Endodermal cell (in vitro differentiated cells): ENCODE data around the gene CD14. TPM values are rescaled to one million over a fixed set of nuclear protein-coding genes. Genes with fewer than 3 reads are reported as not detected.
"Not testable (repeated sequence)": the region's sequence is repeated elsewhere in the genome, so short reads cannot be mapped to it uniquely, and the experiment has no call there.

ENCODE experiments used
- DNase-seq: peaks from one replicate; pipeline ENCODE4 v3.0.0-alpha.2; 2017
- H3K27ac ChIP-seq: 2 replicates; pipeline ENCODE4 v1.5.1; 2013; ENCODE audit warnings: mild to moderate bottlenecking, low read depth, low read length, moderate library complexity
- H3K27me3 ChIP-seq: 2 replicates; pipeline ENCODE4 v1.6.1; 2013; ENCODE audit warnings: mild to moderate bottlenecking, low read length, moderate library complexity; ENCODE audit not compliant: insufficient read depth, control insufficient read depth, poor library complexity, severe bottlenecking
- H3K36me3 ChIP-seq: 2 replicates; pipeline ENCODE4 v1.7.0; 2013; ENCODE audit warnings: mild to moderate bottlenecking, low read length, moderate library complexity; ENCODE audit not compliant: control insufficient read depth, insufficient read depth
- H3K4me1 ChIP-seq: one replicate; pipeline ENCODE4 v1.7.0; 2013; ENCODE audit warnings: low read length; ENCODE audit not compliant: control insufficient read depth, insufficient read depth
- H3K4me3 ChIP-seq: 2 replicates; pipeline ENCODE4 v1.5.1; 2013; ENCODE audit warnings: mild to moderate bottlenecking, low read length, moderate library complexity
- H3K9ac ChIP-seq: 2 replicates; pipeline ENCODE4 v1.6.1; 2013; ENCODE audit warnings: mild to moderate bottlenecking, low read length, moderate library complexity; ENCODE audit not compliant: poor library complexity, severe bottlenecking; ENCODE audit errors: extremely low read depth
- H3K9me3 ChIP-seq: 2 replicates; pipeline ENCODE4 v1.6.1; 2013; ENCODE audit warnings: mild to moderate bottlenecking, low read length, moderate library complexity; ENCODE audit not compliant: control insufficient read depth
- H3K27ac Mint-ChIP-seq: 2 replicates; pipeline ENCODE4 v1.8.0; 2020; ENCODE audit warnings: mixed read lengths
- H3K27me3 Mint-ChIP-seq: 2 replicates; pipeline ENCODE4 v1.8.0; 2021; ENCODE audit warnings: mild to moderate bottlenecking, mixed read lengths; ENCODE audit not compliant: insufficient read depth
- H3K36me3 Mint-ChIP-seq: 2 replicates; pipeline ENCODE4 v1.8.0; 2020; ENCODE audit warnings: low read depth, mixed read lengths
- H3K4me1 Mint-ChIP-seq: 2 replicates; pipeline ENCODE4 v1.8.0; 2020; ENCODE audit warnings: mixed read lengths
- H3K4me3 Mint-ChIP-seq: 2 replicates; pipeline ENCODE4 v1.8.0; 2020; ENCODE audit warnings: mild to moderate bottlenecking, moderate library complexity, mixed read lengths
- H3K9me3 Mint-ChIP-seq: 2 replicates; pipeline ENCODE4 v1.8.0; 2020; ENCODE audit warnings: mild to moderate bottlenecking, mixed read lengths
- WGBS, 2 experiments: methylation state at CpG; one replicate each; pipeline versions ENCODE4 v1.1.5 to v1.1.7; 2013; ENCODE audit warnings: missing lambda C conversion rate in 2 of 2, mixed read lengths in 1 of 2; ENCODE audit not compliant: insufficient coverage in 1 of 2, insufficient read length in 1 of 2; 5-methylcytosine and 5-hydroxymethylcytosine counted together
- total RNA-seq, 2 donors: library from RNA; stranded (reverse); fragmentation: NEBNext Ultra II Directional in 1 of 2; extraction: Animal tissue kit (Norgen Biotek cat#: 25700) in 1 of 2; gene quantifications; 2 replicates in 1 of 2; 3 replicates in 1 of 2; pipeline ENCODE4 v1.2.1, GENCODE V29; 2021
- TF ChIP-seq, protein P1 (sequence below): fragments of 200-600 bp; sonication (generic); conservative IDR thresholded peaks from 2 replicates; pipeline ENCODE4 v1.5.0; 2021; ENCODE audit warnings: antibody characterized with exemption, mild to moderate bottlenecking

The CD14 gene
- total RNA-seq, 2 donors from 2014 or later, result 0.18 TPM; not detected in 1

- H3K4me1 ChIP-seq, result no peaks in the 10 kb centered on the region
- Mint-ChIP-seq H3K9me3 (peaks cover 34% of the 10 kb centered on the region), H3K27ac (no peak overlapping the region), H3K27me3 (peaks cover 1% of the 10 kb centered on the region), H3K4me1 (no peaks in the 10 kb centered on the region), H3K36me3 (no peaks in the 10 kb centered on the region), H3K4me3 (no peak overlapping the region)
- H3K4me3 ChIP-seq, result no peak overlapping the region
- H3K27me3 ChIP-seq, result no peaks in the 10 kb centered on the region
- 95% methylated on average over 2 of the region's 2 CpGs; no CpG with 5 or more reads in 1 of the 2 experiments for WGBS, 2 experiments
- H3K36me3 ChIP-seq, result no peaks in the 10 kb centered on the region
- H3K9ac ChIP-seq, result no peak overlapping the region
- peaks cover 46% of the 10 kb centered on the region for H3K9me3 ChIP-seq
- TF ChIP-seq, protein P1, sequence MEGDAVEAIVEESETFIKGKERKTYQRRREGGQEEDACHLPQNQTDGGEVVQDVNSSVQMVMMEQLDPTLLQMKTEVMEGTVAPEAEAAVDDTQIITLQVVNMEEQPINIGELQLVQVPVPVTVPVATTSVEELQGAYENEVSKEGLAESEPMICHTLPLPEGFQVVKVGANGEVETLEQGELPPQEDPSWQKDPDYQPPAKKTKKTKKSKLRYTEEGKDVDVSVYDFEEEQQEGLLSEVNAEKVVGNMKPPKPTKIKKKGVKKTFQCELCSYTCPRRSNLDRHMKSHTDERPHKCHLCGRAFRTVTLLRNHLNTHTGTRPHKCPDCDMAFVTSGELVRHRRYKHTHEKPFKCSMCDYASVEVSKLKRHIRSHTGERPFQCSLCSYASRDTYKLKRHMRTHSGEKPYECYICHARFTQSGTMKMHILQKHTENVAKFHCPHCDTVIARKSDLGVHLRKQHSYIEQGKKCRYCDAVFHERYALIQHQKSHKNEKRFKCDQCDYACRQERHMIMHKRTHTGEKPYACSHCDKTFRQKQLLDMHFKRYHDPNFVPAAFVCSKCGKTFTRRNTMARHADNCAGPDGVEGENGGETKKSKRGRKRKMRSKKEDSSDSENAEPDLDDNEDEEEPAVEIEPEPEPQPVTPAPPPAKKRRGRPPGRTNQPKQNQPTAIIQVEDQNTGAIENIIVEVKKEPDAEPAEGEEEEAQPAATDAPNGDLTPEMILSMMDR, result no peak
- H3K27ac ChIP-seq, result no peak overlapping the region
- no peak for DNase-seq
Measured at GRCh38 chr5:140607031-140607430, 25.9 kb downstream of the CD14 start.

- H3K4me1 Mint-ChIP-seq, result no peaks in the 10 kb centered on the region
- H3K9me3 ChIP-seq, result peaks cover 35% of the 10 kb centered on the region
- peaks cover 3% of the 10 kb centered on the region for H3K27me3 Mint-ChIP-seq
- H3K27me3 ChIP-seq, result no peaks in the 10 kb centered on the region
- no peak overlapping the region for H3K9ac ChIP-seq
- H3K27ac ChIP-seq, result no peak overlapping the region
- no peaks in the 10 kb centered on the region for H3K36me3 ChIP-seq
- H3K36me3 Mint-ChIP-seq, result no peaks in the 10 kb centered on the region
- peaks cover 23% of the 10 kb centered on the region for H3K9me3 Mint-ChIP-seq
- H3K4me3 Mint-ChIP-seq, result no peak overlapping the region
- H3K27ac Mint-ChIP-seq, result no peak overlapping the region
- no peak for DNase-seq
- H3K4me1 ChIP-seq, result no peaks in the 10 kb centered on the region
- H3K4me3 ChIP-seq, result no peak overlapping the region
- TF ChIP-seq, protein P1, result no peak
- 94 to 97% methylated on average over 2 to 3 of the region's 3 CpGs for WGBS, 2 experiments
Measured at GRCh38 chr5:140605879-140606278, 27.1 kb downstream of the CD14 start.

DNA sequence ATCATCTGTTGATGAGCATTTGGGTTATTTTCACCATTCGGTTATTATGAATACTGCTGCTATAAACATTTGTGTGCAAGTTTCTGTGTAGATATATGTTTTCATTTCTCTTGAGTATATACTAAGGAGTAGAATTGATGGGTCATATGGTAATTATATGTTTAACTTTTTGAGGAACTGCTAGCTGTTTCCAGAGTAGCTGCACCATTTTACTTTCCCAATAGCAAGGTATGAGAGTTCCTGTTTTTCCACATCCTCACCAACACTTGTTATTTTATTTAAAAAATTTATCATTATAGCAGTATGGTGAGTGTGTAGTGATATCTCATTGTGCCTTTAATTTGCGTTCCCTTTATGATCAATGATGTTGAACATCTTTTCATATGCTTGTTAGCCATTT lies 29.2 kb downstream of the CD14 start:
- Histone ChIP-seq H3K9ac (no peak overlapping the region), H3K4me1 (no peaks in the 10 kb centered on the region), H3K27me3 (no peaks in the 10 kb centered on the region), H3K4me3 (no peak overlapping the region), H3K27ac (no peak overlapping the region), H3K9me3 (peaks cover 13% of the 10 kb centered on the region), H3K36me3 (no peaks in the 10 kb centered on the region)
- DNase-seq, result no peak
- H3K36me3 Mint-ChIP-seq, result no peaks in the 10 kb centered on the region
- no peak overlapping the region for H3K4me3 Mint-ChIP-seq
- H3K27ac Mint-ChIP-seq, result no peak overlapping the region
- 96 to 100% methylated on average over 1 to 2 of the region's 2 CpGs for WGBS, 2 experiments
- TF ChIP-seq, protein P1, result no peak
- H3K27me3 Mint-ChIP-seq, result peaks cover 7% of the 10 kb centered on the region
- H3K4me1 Mint-ChIP-seq, result no peaks in the 10 kb centered on the region
- peaks cover 8% of the 10 kb centered on the region for H3K9me3 Mint-ChIP-seq

GRCh38 chr5:140603446-140603698 lies 29.6 kb downstream of the CD14 start:
- not testable (repeated sequence) for H3K4me1 ChIP-seq, H3K4me1 Mint-ChIP-seq, H3K27ac Mint-ChIP-seq, H3K36me3 Mint-ChIP-seq, H3K9me3 Mint-ChIP-seq, H3K9ac ChIP-seq, H3K9me3 ChIP-seq, H3K4me3 Mint-ChIP-seq, H3K27me3 ChIP-seq, DNase-seq, H3K27ac ChIP-seq, H3K4me3 ChIP-seq, H3K27me3 Mint-ChIP-seq, H3K36me3 ChIP-seq
- WGBS, 2 experiments, result 91% methylated on average over 4 of the region's 4 CpGs
